ENCODE data around the gene FXYD2.

FXYD2 gene

DNA sequence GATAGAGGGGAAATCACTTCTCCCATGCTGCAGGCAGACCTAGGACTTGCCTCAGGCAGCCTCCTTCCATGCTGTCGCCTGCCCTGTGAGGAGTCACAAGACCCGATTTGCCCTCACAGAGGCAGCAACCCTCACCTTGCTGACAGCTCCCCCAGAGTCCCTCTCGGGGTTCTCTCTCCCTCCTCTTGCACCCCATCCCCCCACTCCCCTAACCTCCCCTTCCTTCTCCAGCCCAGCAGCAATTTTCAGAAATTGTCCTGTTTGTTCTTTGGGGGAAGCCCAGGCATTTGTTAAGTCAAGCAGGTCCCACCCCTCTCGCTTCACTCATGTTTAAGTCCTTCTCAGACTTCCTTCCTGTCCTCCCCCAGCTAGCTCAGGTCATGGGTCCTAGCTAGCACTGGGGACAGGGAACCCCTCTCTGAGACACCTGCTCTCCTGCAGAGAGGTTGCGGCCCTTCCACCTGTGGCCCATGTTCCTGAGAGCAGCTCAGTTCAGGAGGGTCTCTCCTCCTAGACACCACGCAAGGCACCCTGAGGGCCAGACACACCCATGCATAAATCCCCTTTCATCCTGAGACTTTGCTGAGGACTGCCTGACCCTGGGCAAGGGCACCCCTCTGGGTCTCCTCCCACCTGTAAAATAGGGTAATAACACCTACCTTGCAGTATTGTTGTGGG, 6.3 kb upstream of the FXYD2 start:
- H3K4me3 ChIP-seq (ENCODE audit: control insufficient read depth, low read depth, low read length), result no peak overlapping the region
- no peak for DNase-seq (ENCODE audit: low read depth)
- TF ChIP-seq, protein P1, sequence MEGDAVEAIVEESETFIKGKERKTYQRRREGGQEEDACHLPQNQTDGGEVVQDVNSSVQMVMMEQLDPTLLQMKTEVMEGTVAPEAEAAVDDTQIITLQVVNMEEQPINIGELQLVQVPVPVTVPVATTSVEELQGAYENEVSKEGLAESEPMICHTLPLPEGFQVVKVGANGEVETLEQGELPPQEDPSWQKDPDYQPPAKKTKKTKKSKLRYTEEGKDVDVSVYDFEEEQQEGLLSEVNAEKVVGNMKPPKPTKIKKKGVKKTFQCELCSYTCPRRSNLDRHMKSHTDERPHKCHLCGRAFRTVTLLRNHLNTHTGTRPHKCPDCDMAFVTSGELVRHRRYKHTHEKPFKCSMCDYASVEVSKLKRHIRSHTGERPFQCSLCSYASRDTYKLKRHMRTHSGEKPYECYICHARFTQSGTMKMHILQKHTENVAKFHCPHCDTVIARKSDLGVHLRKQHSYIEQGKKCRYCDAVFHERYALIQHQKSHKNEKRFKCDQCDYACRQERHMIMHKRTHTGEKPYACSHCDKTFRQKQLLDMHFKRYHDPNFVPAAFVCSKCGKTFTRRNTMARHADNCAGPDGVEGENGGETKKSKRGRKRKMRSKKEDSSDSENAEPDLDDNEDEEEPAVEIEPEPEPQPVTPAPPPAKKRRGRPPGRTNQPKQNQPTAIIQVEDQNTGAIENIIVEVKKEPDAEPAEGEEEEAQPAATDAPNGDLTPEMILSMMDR (IDR thresholded peaks at IDR 0.05; ENCODE audit: control insufficient read depth, insufficient read depth, low read depth, low read length, missing control alignments), result no peak

DNA sequence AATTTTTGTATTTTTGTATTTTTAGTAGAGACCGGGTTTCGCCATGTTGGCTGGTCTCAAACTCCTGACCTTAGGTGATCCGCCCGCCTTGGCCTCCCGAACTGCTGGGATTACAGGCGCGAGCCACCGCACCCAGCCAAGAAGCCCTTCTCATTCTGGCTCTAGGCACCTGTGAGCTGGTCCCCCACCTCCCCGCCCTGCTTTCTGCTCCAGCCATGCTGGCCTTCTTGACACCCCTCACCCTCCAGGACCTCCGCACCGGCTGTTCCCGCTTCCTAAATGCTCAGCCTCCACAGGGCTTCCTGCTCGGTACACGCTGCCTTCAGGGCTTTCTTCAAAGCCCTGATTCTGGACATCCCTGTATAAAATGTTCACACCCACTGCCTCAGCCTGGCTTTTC, 5.5 kb upstream of the FXYD2 start:
- H3K4me3 ChIP-seq (ENCODE audit: control insufficient read depth, low read depth, low read length), result no peak overlapping the region
- no peak for DNase-seq (ENCODE audit: low read depth)
- TF ChIP-seq, protein P1 (IDR thresholded peaks at IDR 0.05; ENCODE audit: control insufficient read depth, insufficient read depth, low read depth, low read length, missing control alignments), result no peak

DNA sequence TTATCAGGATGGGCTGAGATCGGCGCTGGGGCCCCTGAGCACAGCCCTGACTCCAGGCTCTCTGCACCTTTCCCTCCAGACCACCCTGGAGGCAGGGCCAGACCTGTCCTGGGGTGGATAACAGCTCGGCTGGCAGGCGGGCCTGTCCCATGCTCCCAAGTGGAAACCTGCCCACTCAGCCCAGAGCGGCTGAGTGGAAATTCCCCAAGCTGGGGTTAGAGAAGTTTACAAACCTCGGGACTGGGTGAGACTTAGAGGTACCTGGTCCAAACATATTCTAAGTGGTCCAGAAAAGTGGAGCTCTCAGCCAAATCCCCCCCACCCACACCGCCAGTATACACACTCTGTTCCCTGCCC, 4.8 kb upstream of the FXYD2 start:
- H3K4me3 ChIP-seq (ENCODE audit: control insufficient read depth, low read depth, low read length), result no peak overlapping the region
- TF ChIP-seq, protein P1 (IDR thresholded peaks at IDR 0.05; ENCODE audit: control insufficient read depth, insufficient read depth, low read depth, low read length, missing control alignments), result no peak
- no peak for DNase-seq (ENCODE audit: low read depth)

DNA sequence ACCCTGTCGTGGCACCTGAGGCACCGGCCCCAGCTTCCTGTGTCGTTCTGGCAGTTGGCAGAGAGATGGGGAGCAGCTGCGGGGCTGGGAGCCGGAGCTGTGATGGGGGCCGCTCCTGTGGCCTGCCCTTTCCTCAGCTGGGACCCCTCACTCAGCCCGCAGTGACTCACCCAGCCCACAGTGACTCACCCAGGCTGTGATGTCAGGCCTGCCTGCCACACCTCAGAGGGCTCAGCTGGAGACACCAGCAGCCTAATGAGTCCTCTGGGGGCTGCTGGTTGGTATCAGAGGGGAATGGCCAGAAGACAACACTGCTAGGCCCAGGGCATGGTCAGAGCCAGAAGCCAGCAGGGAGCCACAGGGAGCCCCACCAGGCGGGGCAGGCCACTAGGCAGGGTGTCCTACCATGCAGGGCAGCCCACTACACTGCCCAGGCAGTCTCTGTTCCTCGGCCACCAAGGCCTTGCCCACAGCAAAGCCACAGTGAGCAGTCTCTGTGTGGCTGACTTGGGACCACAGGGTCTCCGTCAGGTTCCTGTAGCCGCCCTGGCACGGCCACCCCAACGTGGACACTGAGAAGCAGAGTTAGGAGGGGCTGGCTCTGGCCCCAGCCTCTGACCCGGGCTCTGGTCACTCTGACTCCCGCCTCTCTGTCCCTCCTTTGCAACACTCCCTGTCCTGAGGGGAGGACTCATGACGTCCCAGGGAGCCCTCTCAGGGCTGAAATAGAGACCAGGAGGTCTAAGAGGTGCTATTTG, 4.2 kb upstream of the FXYD2 start:
- DNase-seq (ENCODE audit: low read depth), result no peak
- H3K4me3 ChIP-seq (ENCODE audit: control insufficient read depth, low read depth, low read length), result no peak overlapping the region
- TF ChIP-seq, protein P1 (IDR thresholded peaks at IDR 0.05; ENCODE audit: control insufficient read depth, insufficient read depth, low read depth, low read length, missing control alignments), result no peak

DNA sequence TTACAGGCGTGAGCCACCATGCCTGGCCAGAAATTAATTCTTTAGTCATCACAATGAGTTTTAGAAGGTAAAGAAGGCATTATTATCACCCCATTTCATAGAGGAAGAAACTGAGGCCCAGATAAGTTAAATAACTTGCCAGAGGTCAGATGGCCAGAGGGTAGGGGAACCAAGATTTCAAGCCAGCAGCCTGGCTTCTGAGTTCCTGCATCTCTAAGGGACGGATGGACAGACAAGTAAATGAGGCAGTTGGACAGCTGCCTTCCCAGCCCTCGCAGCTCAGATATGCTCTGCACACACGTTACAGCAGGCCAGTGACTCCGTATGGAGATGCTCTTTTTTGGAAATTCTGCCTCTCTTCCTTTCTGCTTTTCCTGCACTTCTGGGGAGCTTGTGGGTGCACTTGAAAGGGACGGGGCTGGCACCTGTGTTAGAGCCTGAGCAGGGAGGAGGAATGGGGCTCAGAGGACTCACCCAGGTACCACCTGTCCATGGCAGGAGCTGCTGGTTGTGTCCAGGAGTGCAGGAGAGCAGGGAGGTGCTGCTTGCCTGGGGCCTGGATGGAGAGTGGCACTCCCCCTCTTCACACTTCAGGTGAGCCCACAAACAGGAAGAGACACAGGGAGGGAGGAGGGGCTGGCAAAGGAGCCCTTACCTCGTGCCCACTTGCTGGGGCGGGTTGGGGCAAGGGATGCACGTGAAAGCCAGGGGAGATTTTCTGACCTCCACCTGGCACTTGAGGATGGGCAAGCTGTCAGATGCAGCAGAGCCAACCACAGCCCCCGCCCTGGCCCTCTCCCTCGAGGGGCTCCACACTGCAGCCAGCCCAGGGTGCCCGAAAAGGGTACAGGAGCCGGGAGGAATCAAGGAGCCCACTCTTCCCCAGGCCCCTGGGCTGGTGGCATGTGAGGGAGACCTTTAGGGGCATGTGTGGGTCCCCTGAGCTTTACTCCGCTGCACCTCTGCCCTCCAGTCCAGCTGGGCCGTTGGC, 3.3 kb upstream of the FXYD2 start:
- no peak for DNase-seq (ENCODE audit: low read depth)
- TF ChIP-seq, protein P1 (IDR thresholded peaks at IDR 0.05; ENCODE audit: control insufficient read depth, insufficient read depth, low read depth, low read length, missing control alignments), result no peak
- H3K4me3 ChIP-seq (ENCODE audit: control insufficient read depth, low read depth, low read length), result no peak overlapping the region

DNA sequence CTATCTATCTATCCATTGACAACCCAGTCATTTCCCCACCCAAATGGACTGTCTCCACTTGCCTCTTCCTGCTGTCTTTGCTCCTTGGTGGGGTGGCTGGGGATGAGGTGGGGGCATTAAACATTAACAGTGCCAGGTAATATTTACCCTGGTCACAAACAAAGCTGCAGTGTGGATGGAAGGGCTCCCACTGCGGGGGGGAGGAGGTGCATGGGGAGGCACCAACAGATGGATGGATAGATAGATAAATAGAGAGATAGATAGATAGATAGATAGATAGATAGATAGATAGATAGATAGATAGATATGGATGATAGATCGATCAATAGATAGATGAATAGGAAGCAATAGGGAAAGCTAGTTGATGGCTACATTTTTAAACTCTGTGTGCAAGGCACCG, 2.3 kb upstream of the FXYD2 start:
- DNase-seq (ENCODE audit: low read depth), result no peak
- no peak overlapping the region for H3K4me3 ChIP-seq (ENCODE audit: control insufficient read depth, low read depth, low read length)
- TF ChIP-seq, protein P1 (IDR thresholded peaks at IDR 0.05; ENCODE audit: control insufficient read depth, insufficient read depth, low read depth, low read length, missing control alignments), result no peak

Measured in AG09309 (cell line).